ENCODE measurements around the gene FAM111B. TPM values are rescaled to one million over a fixed set of nuclear protein-coding genes. Genes with fewer than 3 reads are reported as not detected.

FAM111B gene
- total RNA-seq, 4 donors from 2014 or later, result 0.19 to 2.2 (median 0.72) TPM

DNA sequence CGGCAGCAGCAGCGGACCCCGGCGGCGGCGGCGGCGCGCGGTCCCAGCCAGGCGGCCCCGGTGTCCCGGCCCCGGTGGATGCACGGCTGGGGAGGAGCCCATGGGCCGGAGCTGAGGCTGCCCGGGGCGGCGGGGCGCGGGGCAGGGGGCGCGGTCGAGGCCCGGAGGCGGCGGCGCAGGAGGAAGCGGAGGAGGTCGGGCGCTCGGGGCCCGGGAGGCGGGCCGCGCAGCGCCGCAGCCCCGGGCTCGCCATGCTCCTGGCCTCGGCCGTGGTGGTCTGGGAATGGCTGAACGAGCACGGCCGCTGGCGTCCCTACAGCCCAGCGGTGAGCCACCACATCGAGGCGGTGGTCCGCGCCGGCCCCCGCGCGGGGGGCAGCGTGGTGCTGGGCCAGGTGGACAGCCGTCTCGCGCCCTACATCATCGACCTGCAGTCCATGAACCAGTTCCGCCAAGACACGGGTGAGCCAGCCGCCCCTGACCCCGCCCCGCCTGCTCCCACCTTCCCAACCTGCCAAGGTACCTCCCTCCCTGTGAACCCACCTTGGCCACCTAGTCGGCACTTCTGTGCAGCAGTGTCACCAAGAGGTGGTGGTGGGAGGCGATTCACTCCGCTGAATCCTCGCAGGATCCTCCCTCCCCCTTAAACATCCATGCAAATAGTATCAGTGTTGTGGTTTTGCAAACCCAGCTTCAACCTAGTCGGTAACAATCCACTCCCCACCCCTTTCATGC, 65.5 kb downstream of the FAM111B start:
- H3K4me3 ChIP-seq (ENCODE audit: low read depth, poor library complexity, severe bottlenecking), result peak overlapping the region; percentile 28
- peak in 1 of 2 donors; percentile 88 for DNase-seq (ENCODE audit: low spot score in 2 of 2)
- WGBS, 2 donors, result 0 to 4% methylated on average over 13 to 43 of the region's 70 CpGs
- intact Hi-C loops (cut with DNase I; ENCODE audit: low total_unique reads), result no loop called here
- TF ChIP-seq POLR2A (IDR thresholded peaks at IDR 0.05), result no peak
- TF ChIP-seq, protein P1, sequence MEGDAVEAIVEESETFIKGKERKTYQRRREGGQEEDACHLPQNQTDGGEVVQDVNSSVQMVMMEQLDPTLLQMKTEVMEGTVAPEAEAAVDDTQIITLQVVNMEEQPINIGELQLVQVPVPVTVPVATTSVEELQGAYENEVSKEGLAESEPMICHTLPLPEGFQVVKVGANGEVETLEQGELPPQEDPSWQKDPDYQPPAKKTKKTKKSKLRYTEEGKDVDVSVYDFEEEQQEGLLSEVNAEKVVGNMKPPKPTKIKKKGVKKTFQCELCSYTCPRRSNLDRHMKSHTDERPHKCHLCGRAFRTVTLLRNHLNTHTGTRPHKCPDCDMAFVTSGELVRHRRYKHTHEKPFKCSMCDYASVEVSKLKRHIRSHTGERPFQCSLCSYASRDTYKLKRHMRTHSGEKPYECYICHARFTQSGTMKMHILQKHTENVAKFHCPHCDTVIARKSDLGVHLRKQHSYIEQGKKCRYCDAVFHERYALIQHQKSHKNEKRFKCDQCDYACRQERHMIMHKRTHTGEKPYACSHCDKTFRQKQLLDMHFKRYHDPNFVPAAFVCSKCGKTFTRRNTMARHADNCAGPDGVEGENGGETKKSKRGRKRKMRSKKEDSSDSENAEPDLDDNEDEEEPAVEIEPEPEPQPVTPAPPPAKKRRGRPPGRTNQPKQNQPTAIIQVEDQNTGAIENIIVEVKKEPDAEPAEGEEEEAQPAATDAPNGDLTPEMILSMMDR (IDR thresholded peaks at IDR 0.05), result no peak

DNA sequence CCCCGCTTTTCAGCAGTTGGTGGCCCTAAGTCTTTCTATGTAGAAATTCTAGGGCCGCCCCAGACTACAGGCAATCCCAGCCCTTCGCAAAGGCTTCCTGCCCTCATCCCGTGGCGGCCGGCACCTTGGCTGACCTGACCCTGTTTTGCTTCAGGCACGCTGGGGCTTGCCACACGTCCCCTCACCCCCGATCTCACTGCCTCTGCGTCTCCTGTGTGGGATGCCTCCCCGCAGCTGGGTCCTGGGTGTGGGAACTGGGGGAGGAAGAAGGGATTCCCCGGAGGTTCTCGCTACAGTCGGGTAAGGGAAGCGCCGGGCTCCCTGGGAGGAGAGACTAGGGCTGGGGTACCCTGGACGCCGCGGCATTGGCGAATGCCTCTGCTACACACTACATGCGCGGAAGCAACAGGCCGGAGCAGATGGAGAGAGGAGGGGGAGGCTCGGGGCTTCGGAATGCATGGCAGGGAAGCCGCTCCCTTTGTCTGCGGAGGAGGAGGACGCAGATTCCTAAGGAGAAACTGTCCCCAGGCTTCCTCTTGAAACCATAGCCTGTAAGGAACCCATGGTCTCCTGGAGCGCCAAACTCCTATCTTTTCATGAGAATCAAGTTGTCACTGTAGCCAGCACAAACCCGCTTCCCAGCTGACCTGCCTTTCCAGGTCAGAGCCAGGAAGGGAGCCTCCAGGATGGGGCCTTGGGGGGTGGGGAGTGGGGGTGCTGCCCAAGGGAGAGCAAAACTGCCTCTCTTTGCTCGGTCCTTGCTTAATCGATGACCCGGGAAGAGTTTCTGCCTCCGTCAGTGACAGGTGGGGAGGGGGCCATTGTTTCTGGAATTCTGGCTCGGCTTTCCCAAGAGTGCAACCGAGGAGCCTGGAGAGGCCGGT, 66.3 kb downstream of the FAM111B start:
- intact Hi-C loops (cut with DNase I; ENCODE audit: low total_unique reads), result no loop called here
- TF ChIP-seq, protein P1 (IDR thresholded peaks at IDR 0.05), result no peak
- TF ChIP-seq POLR2A (IDR thresholded peaks at IDR 0.05), result no peak
- DNase-seq (ENCODE audit: low spot score in 2 of 2), result peak in 1 of 2 donors; percentile 90
- H3K4me3 ChIP-seq (ENCODE audit: low read depth, poor library complexity, severe bottlenecking), result peak overlapping the region; percentile 28
- 5 to 7% methylated on average over 33 to 37 of the region's 37 CpGs for WGBS, 2 donors

DNA sequence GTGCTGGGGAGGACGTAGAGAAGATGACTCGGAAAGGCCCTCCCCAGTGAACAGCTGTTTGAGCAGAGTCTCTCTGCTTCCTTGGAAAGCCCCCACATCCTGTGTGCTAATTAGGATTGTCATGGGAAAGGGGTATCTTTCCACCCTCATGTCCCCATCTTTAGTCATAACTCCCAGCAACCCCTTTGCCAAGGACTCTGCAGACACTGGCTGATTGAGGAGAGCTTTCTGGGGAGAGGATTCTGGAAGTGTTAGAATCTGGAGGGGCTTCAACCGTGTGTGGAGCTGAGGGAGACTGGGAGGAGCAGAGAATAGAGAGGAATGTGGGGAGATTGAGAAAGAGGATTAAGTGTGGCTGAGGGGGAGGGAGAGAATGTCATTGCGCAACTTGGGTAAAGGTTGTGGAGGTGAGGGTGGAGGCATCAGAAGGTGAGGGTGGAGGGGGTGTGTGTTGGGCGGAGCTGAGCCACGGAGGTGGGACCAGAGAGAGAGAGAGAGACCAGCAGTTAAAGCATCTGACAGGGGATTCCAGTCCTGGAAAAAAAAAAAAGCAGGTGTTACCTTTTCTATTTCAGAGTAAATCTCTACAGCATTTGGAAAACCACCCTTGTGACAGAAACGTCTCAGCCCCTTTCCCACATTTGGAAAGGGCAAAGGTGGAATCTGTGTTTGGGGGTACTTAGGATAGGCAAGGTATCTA, 67.1 kb downstream of the FAM111B start:
- 31 to 33% methylated on average over 7 of the region's 7 CpGs for WGBS, 2 donors
- TF ChIP-seq POLR2A (IDR thresholded peaks at IDR 0.05), result no peak
- TF ChIP-seq, protein P1 (IDR thresholded peaks at IDR 0.05), result no peak

DNA sequence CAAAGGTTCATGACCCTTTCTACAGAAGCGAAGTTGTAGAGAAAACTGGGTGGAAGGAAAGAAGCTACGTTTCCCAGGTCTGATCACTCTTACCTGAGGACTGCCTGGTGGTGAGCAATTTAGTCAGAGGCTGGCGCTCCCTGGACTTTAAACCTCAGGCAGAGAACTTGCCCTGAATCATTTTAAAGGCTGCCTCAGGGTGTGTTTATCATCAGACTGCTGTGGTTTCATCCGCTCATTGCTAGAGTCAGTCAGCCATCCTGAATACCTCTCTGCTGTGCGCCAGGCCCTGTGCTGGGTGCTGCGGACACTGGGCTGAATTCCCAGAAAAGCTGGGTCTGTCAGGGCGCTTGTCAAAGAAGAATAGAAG, 67.6 kb downstream of the FAM111B start:
- TF ChIP-seq, protein P1 (IDR thresholded peaks at IDR 0.05), result no peak
- no peak for TF ChIP-seq POLR2A (IDR thresholded peaks at IDR 0.05)
- intact Hi-C loops (cut with DNase I; ENCODE audit: low total_unique reads), result no loop called here
- no peak overlapping the region for H3K4me3 ChIP-seq (ENCODE audit: low read depth, poor library complexity, severe bottlenecking)
- DNase-seq (ENCODE audit: low spot score in 2 of 2), result no peak
- WGBS, 2 donors, result 61 to 76% methylated on average over 7 of the region's 7 CpGs

More for the DNA sequence above, 67.1 kb downstream of the FAM111B start:
- no peak overlapping the region for H3K4me3 ChIP-seq (ENCODE audit: low read depth, poor library complexity, severe bottlenecking)
- DNase-seq (ENCODE audit: low spot score in 2 of 2), result no peak
- intact Hi-C loops (cut with DNase I; ENCODE audit: low total_unique reads), result no loop called here

DNA sequence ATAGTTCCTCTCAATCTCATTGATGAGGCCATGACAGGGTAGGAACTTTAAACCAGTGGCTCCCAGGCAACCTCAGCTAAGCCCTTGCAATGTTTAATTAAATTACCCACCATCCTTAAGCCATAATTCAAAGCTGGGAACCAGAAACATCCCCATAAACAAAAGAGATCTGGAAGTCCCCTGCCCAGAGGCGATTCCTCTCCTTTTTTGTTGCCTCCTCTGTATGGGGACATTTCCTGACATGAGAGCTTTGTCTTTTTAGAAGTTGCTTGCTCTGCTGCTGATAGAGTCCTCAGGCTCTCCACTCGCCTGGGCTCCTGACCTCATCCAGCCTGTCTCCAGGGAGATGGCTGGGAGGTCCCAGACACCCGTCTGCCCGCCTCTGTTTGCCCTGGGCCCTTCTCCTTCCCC, 68.1 kb downstream of the FAM111B start:
- DNase-seq (ENCODE audit: low spot score in 2 of 2), result no peak
- H3K4me3 ChIP-seq (ENCODE audit: low read depth, poor library complexity, severe bottlenecking), result no peak overlapping the region
- WGBS, 2 donors, result 60 to 69% methylated on average over 4 of the region's 4 CpGs
- intact Hi-C loops (cut with DNase I; ENCODE audit: low total_unique reads), result no loop called here
- no peak for TF ChIP-seq POLR2A (IDR thresholded peaks at IDR 0.05)
- TF ChIP-seq, protein P1 (IDR thresholded peaks at IDR 0.05), result no peak

Data from lower leg skin (tissue), 4 donors.